A673 (cell line): ENCODE data around the gene CYP1B1.

Experiments
- CTCF ChIP-seq: fragments of 300-800, 200-600 bp; sonication (generic); conservative IDR thresholded peaks from 2 replicates; pipeline ENCODE4 v1.5.1; 2017; ENCODE audit warnings: low read depth, mild to moderate bottlenecking, antibody characterized with exemption, low read length, moderate library complexity, mixed read lengths
- EZH2 ChIP-seq: fragments of 200-600 bp; sonication (generic); IDR thresholded peaks from 2 replicates; pipeline ENCODE4 v1.6.1; 2017; ENCODE audit warnings: borderline replicate concordance, low read depth, mild to moderate bottlenecking, mixed read lengths, antibody characterized with exemption, low read length; ENCODE audit not compliant: poor library complexity, severe bottlenecking

DNA sequence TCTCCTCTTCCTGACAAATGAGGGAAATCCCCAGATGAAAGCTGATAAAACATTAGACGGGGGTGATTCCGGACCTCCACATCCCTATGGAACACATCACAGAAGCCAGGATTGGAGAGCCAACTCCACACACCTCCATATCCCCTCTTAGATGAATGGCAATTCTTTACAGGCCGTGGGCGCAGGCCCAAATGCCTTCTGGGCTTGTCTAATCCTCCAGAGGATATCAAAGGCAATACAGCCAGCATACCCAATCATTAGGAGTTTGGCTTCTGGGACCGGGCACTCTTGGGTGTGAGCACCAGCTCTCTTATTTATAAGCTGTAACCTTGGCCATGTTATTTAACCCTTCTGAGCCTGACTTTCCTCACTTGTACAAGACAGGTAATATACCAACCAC, 15.0 kb upstream of the CYP1B1 start:
- TF ChIP-seq CTCF (no peak), EZH2 (no peak)
